ENCODE measurements around the gene CYSLTR2. TPM values are rescaled to one million over a fixed set of nuclear protein-coding genes. Genes with fewer than 3 reads are reported as not detected.

The CYSLTR2 gene
- total and polyA plus RNA-seq, 2 experiments from 2014 or later = not detected

DNA sequence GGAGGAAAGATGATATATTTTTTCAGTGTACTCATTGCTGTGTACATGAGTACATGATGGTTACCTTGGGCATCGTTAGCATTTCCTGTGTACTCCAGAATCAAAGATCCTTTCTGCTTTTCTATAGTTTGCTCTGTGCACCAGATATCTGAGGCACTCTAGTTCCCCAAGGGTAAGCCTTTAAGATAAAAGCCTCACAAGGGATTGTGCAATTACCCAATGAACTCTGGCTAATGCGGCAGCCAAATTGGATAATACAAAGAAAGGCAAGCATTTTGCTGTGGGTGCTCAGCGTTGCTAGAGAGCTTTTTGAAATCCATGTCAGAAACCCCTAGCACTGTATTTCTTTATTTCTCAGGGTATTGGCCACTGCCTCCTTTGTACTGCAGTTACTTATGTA, 2.9 kb downstream of the CYSLTR2 start:
- H3K4me1 ChIP-seq (ENCODE audit: insufficient read depth) = no peaks in the 10 kb centered on the region
- in situ Hi-C loops (cut with MboI) = no loop called here
- H2AFZ ChIP-seq = no peak overlapping the region
- no peaks in the 10 kb centered on the region for H3K79me2 ChIP-seq (ENCODE audit: insufficient read depth)
- 61 to 75% methylated on average over 3 of the region's 3 CpGs for WGBS, 2 experiments (ENCODE audit: low coverage in 1 of 2, low lambda C conversion rate in 2 of 2, missing lambda C conversion rate in 2 of 2)
- no peak overlapping the region for H3K27ac ChIP-seq
- H3K9me3 ChIP-seq (ENCODE audit: low read depth) = no peaks in the 10 kb centered on the region
- H3K9me2 ChIP-seq (ENCODE audit: insufficient read depth) = no peaks in the 10 kb centered on the region
- H4K20me1 ChIP-seq (ENCODE audit: insufficient read depth) = no peaks in the 10 kb centered on the region
- TF ChIP-seq EZH2phosphoT487 (IDR thresholded peaks at IDR 0.05; ENCODE audit: insufficient read depth, low read depth) = no peak
- no peak for TF ChIP-seq EZH2 (IDR thresholded peaks at IDR 0.05; ENCODE audit: insufficient read depth, poor library complexity, severe bottlenecking)
- DNase-seq = no peak
- H3F3A ChIP-seq (ENCODE audit: insufficient read depth) = no peaks in the 10 kb centered on the region
- peaks cover 51% of the 10 kb centered on the region for H3K27me3 ChIP-seq (replicated peaks; ENCODE audit: insufficient read depth)
- no peaks in the 10 kb centered on the region for H3K36me3 ChIP-seq (ENCODE audit: low read depth)
- no peak overlapping the region for H3K4me3 ChIP-seq
- no peak overlapping the region for H3K4me2 ChIP-seq (ENCODE audit: unreplicated experiment)
- H3K9ac ChIP-seq = no peak overlapping the region

DNA sequence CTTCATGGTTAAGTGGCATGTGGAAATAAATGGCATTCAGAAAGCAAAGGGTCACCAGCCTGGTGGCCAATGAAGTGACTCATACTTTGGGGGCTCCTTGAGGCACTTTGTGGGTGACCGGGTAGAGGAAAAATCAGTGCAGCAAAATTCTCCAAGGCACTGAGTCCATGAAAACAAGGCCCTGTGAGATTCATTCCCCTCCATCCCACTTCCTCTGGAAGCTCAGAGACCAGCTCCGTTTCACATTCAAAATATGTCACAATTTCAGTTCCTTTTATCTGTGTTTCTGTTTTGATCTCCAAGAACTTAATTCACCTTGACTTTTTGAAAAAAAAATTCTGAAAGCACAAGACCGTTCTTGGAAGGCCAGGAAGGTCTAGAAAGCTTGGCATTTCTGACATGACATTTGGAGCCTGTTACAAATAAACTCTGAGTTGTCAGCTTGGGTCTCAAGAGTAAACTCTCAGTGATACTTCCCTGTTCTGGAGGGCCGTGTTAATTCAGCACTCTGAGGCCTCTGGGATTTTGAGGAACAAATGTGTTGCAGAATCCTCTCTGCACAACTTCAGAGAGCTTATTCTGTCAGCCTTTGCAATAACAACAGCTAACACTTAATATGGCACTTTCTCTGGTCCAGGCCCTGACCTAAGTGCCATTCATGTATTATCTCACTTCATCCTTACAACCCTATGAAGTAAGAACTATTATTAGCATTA, 6.8 kb downstream of the CYSLTR2 start:
- WGBS, 2 experiments (ENCODE audit: low coverage in 1 of 2, low lambda C conversion rate in 2 of 2, missing lambda C conversion rate in 2 of 2) = 23 to 29% methylated on average over 4 of the region's 4 CpGs
- DNase-seq = no peak
- no peak overlapping the region for H2AFZ ChIP-seq

DNA sequence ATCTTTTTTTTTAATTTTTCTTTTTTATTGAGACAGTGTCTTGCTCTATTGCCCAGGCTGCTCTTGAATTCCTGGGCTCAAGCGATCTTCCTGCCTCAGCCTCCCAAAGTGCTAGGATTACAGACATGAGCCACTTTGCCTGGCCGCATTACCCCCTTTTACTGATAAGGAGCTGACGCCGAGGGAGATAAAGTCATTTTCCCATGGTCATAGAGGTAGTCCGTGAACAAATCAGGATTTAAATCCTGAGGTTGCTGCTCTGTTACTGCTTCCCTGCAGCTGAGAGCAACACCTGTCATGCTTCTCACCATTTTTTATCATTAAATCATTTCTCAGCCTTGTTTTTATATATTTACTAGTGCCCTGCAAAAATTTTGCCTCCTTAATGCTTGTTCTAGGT, 7.4 kb downstream of the CYSLTR2 start:
- H3K4me3 ChIP-seq = no peak overlapping the region
- in situ Hi-C loops (cut with MboI) = no loop called here
- H4K20me1 ChIP-seq (ENCODE audit: insufficient read depth) = no peaks in the 10 kb centered on the region
- no peaks in the 10 kb centered on the region for H3F3A ChIP-seq (ENCODE audit: insufficient read depth)
- no peaks in the 10 kb centered on the region for H3K79me2 ChIP-seq (ENCODE audit: insufficient read depth)
- TF ChIP-seq EZH2 (IDR thresholded peaks at IDR 0.05; ENCODE audit: insufficient read depth, poor library complexity, severe bottlenecking) = no peak
- no peak for TF ChIP-seq EZH2phosphoT487 (IDR thresholded peaks at IDR 0.05; ENCODE audit: insufficient read depth, low read depth)
- H3K9me3 ChIP-seq (ENCODE audit: low read depth) = no peaks in the 10 kb centered on the region
- no peaks in the 10 kb centered on the region for H3K36me3 ChIP-seq (ENCODE audit: low read depth)
- H3K4me2 ChIP-seq (ENCODE audit: unreplicated experiment) = no peak overlapping the region
- no peaks in the 10 kb centered on the region for H3K4me1 ChIP-seq (ENCODE audit: insufficient read depth)
- DNase-seq = no peak
- H3K27me3 ChIP-seq (replicated peaks; ENCODE audit: insufficient read depth) = peaks cover 15% of the 10 kb centered on the region; the same call in 1 of the 2 replicates
- no peak overlapping the region for H3K9ac ChIP-seq
- no peak overlapping the region for H2AFZ ChIP-seq
- 75 to 76% methylated on average over 5 of the region's 5 CpGs for WGBS, 2 experiments (ENCODE audit: low coverage in 1 of 2, low lambda C conversion rate in 2 of 2, missing lambda C conversion rate in 2 of 2)
- H3K27ac ChIP-seq = no peak overlapping the region
- H3K9me2 ChIP-seq (ENCODE audit: insufficient read depth) = no peaks in the 10 kb centered on the region

More for the DNA sequence above, 6.8 kb downstream of the CYSLTR2 start:
- Histone ChIP-seq H3K4me2 (ENCODE audit: unreplicated experiment) (no peak overlapping the region), H3K4me1 (ENCODE audit: insufficient read depth) (no peaks in the 10 kb centered on the region), H3K4me3 (no peak overlapping the region), H3K9me3 (ENCODE audit: low read depth) (no peaks in the 10 kb centered on the region), H4K20me1 (ENCODE audit: insufficient read depth) (no peaks in the 10 kb centered on the region), H3K27me3 (replicated peaks; ENCODE audit: insufficient read depth) (peaks cover 21% of the 10 kb centered on the region; the same call in 1 of the 2 replicates), H3K27ac (no peak overlapping the region), H3K9me2 (ENCODE audit: insufficient read depth) (no peaks in the 10 kb centered on the region), H3K36me3 (ENCODE audit: low read depth) (no peaks in the 10 kb centered on the region), H3F3A (ENCODE audit: insufficient read depth) (no peaks in the 10 kb centered on the region), H3K79me2 (ENCODE audit: insufficient read depth) (no peaks in the 10 kb centered on the region), H3K9ac (no peak overlapping the region)
- TF ChIP-seq EZH2 (IDR thresholded peaks at IDR 0.05; ENCODE audit: insufficient read depth, poor library complexity, severe bottlenecking) = no peak
- TF ChIP-seq EZH2phosphoT487 (IDR thresholded peaks at IDR 0.05; ENCODE audit: insufficient read depth, low read depth) = no peak
- in situ Hi-C loops (cut with MboI) = no loop called here

DNA sequence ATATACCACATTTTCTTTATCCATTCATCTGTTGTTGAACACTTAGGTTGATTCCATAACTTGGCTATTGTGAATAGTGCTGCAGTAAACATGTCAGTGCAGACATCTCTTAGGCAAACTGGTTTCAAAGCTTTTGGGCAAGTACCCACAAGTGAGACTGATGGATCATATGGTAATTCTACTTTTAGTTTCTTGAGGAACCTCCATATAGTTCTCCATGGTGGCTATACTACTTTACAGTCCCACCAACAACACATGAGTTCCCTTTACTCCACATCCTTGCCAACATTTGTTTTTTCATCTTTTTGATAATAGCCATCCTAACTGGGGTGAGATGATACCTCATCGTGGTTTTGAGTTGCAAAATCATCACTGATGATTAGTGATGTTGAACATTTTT, 8.5 kb downstream of the CYSLTR2 start:
- no peaks in the 10 kb centered on the region for H3F3A ChIP-seq (ENCODE audit: insufficient read depth)
- no peaks in the 10 kb centered on the region for H3K9me2 ChIP-seq (ENCODE audit: insufficient read depth)
- H3K4me2 ChIP-seq (ENCODE audit: unreplicated experiment) = no peak overlapping the region
- H3K27ac ChIP-seq = no peak overlapping the region
- no peak for DNase-seq
- H3K27me3 ChIP-seq (replicated peaks; ENCODE audit: insufficient read depth) = peaks cover 5% of the 10 kb centered on the region; the same call in 1 of the 2 replicates
- in situ Hi-C loops (cut with MboI) = no loop called here
- H3K9ac ChIP-seq = no peak overlapping the region
- 12 to 13% methylated on average over 1 of the region's 1 CpG for WGBS, 2 experiments (ENCODE audit: low coverage in 1 of 2, low lambda C conversion rate in 2 of 2, missing lambda C conversion rate in 2 of 2)
- H4K20me1 ChIP-seq (ENCODE audit: insufficient read depth) = no peaks in the 10 kb centered on the region
- H3K4me1 ChIP-seq (ENCODE audit: insufficient read depth) = no peaks in the 10 kb centered on the region
- TF ChIP-seq EZH2phosphoT487 (IDR thresholded peaks at IDR 0.05; ENCODE audit: insufficient read depth, low read depth) (no peak), EZH2 (IDR thresholded peaks at IDR 0.05; ENCODE audit: insufficient read depth, poor library complexity, severe bottlenecking) (no peak)
- no peak overlapping the region for H2AFZ ChIP-seq
- H3K79me2 ChIP-seq (ENCODE audit: insufficient read depth) = no peaks in the 10 kb centered on the region
- H3K36me3 ChIP-seq (ENCODE audit: low read depth) = no peaks in the 10 kb centered on the region
- no peak overlapping the region for H3K4me3 ChIP-seq
- H3K9me3 ChIP-seq (ENCODE audit: low read depth) = no peaks in the 10 kb centered on the region
